ENCODE measurements around the gene PRDM8. TPM values are rescaled to one million over a fixed set of nuclear protein-coding genes. Genes with fewer than 3 reads are reported as not detected.

The PRDM8 gene
- total RNA-seq, 1 donor from 2014 or later: 0.07 TPM

- H3K4me1 Mint-ChIP-seq (ENCODE audit: low read depth): peaks cover 10% of the 10 kb centered on the region
- no peaks in the 10 kb centered on the region for H3K36me3 Mint-ChIP-seq (ENCODE audit: low read depth)
- peaks cover 7% of the 10 kb centered on the region for H3K27me3 Mint-ChIP-seq (ENCODE audit: low read depth)
Measured at GRCh38 chr4:80252427-80252826, 55.1 kb downstream of the PRDM8 start.

GRCh38 chr4:80252953-80253352, 55.6 kb downstream of the PRDM8 start:
- H3K4me3 Mint-ChIP-seq (ENCODE audit: unreplicated experiment): no peak overlapping the region
- peaks cover 10% of the 10 kb centered on the region for H3K4me1 Mint-ChIP-seq (ENCODE audit: low read depth)
- peaks cover 9% of the 10 kb centered on the region for H3K27me3 Mint-ChIP-seq (ENCODE audit: low read depth)
- DNase-seq (ENCODE audit: low spot score): no peak
- TF ChIP-seq CTCF (IDR thresholded peaks at IDR 0.05): no peak
- no peaks in the 10 kb centered on the region for H3K9me3 Mint-ChIP-seq (ENCODE audit: low read depth)
- no peaks in the 10 kb centered on the region for H3K36me3 Mint-ChIP-seq (ENCODE audit: low read depth)
- no peak overlapping the region for H3K27ac Mint-ChIP-seq (ENCODE audit: unreplicated experiment)

More at GRCh38 chr4:80252427-80252826, 55.1 kb downstream of the PRDM8 start:
- Mint-ChIP-seq H3K4me3 (ENCODE audit: unreplicated experiment) (no peak overlapping the region), H3K9me3 (ENCODE audit: low read depth) (no peaks in the 10 kb centered on the region), H3K27ac (ENCODE audit: unreplicated experiment) (no peak overlapping the region)
- DNase-seq (ENCODE audit: low spot score): no peak
- no peak for TF ChIP-seq CTCF (IDR thresholded peaks at IDR 0.05)

GRCh38 chr4:80253510-80253909, 56.2 kb downstream of the PRDM8 start:
- Mint-ChIP-seq H3K4me1 (ENCODE audit: low read depth) (peaks cover 10% of the 10 kb centered on the region), H3K27me3 (ENCODE audit: low read depth) (peaks cover 10% of the 10 kb centered on the region), H3K4me3 (ENCODE audit: unreplicated experiment) (no peak overlapping the region), H3K36me3 (ENCODE audit: low read depth) (no peaks in the 10 kb centered on the region), H3K27ac (ENCODE audit: unreplicated experiment) (no peak overlapping the region), H3K9me3 (ENCODE audit: low read depth) (no peaks in the 10 kb centered on the region)
- no peak for DNase-seq (ENCODE audit: low spot score)
- TF ChIP-seq CTCF (IDR thresholded peaks at IDR 0.05): no peak

Other genes starting within 250 kb of the PRDM8 start
- 19.0 to 32.1 TPM (median 27.0 TPM) in 3 replicates for gene ANTXR2, start 124.3 kb upstream of the PRDM8 start, total RNA-seq
- 1.3 to 5.8 TPM (median 4.5 TPM) in 3 replicates for gene FGF5, start 69.2 kb downstream of the PRDM8 start, total RNA-seq
- 0.52 TPM in 1 of 3 replicates, not detected in the others for gene CFAP299, start 138.2 kb downstream of the PRDM8 start, total RNA-seq

All from chondrocyte (in vitro differentiated cells).